Ovary (tissue), 9 donors: ENCODE measurements around the gene ADAMTS6. TPM values are rescaled to one million over a fixed set of nuclear protein-coding genes. Genes with fewer than 3 reads are reported as not detected.

ENCODE experiments used
- DNase-seq, 5 donors: peaks; one replicate each; pipeline ENCODE4 v3.0.0-alpha.2; 2019 to 2020
- H3K27ac ChIP-seq, 2 donors: fragments of 200-600 bp; one replicate each; pipeline versions ENCODE4 v1.5.1 to v1.8.0; 2019 to 2022
- H3K27me3 ChIP-seq: fragments of 200-600 bp; one replicate; pipeline ENCODE4 v1.8.0; 2022
- H3K36me3 ChIP-seq: fragments of 200-600 bp; sonication (generic); one replicate; pipeline ENCODE4 v1.5.1; 2019
- H3K4me1 ChIP-seq: one replicate; pipeline ENCODE4 v1.8.1; 2013; ENCODE audit warnings: mild to moderate bottlenecking, moderate library complexity; ENCODE audit not compliant: insufficient read depth
- H3K4me3 ChIP-seq: fragments of 200-600 bp; sonication (generic); one replicate; pipeline ENCODE4 v1.5.1; 2017
- H3K9me3 ChIP-seq, 2 donors: fragments of 200-600 bp in 1 of 2; sonication (generic) in 1 of 2; one replicate each; pipeline versions ENCODE4 v1.5.1 to v1.8.1; 2013 to 2019; ENCODE audit warnings: mild to moderate bottlenecking in 1 of 2, moderate library complexity in 1 of 2
- EP300 ChIP-seq: sonication (generic); formaldehyde crosslinking; IDR thresholded peaks from one replicate; pipeline ENCODE4 v1.6.1; 2017; ENCODE audit warnings: antibody characterized with exemption
- POLR2A ChIP-seq: fragments of 450-650 bp; IDR thresholded peaks from one replicate; pipeline ENCODE4 v1.6.1; 2017; ENCODE audit warnings: antibody characterized with exemption, mild to moderate bottlenecking, moderate library complexity
- WGBS, 3 donors: extraction: QIAGEN DNeasy Blood & Tissue Kit in 1 of 3; methylation state at CpG; one replicate each; pipeline versions ENCODE4 v1.1.5 to v1.1.7; 2013 to 2017; 5-methylcytosine and 5-hydroxymethylcytosine counted together
- intact Hi-C, 4 donors: fragments of 100-400 bp; cut with DNase I; formaldehyde crosslinking; loops; one replicate each; pipeline versions ENCODE4 v1.11.0 to v1.15.1; 2022 to 2023
- polyA plus RNA-seq, 2 donors: library from polyadenylated mRNA; stranded (reverse); fragments of 200-250 nt in 1 of 2; fragments of 350-450 nt in 1 of 2; fragmentation: Illumina TruSeq in 1 of 2; extraction: RNeasy Lipid Tissue Mini Kit (QIAGEN cat#74804) in 1 of 2; gene quantifications; one replicate each; pipeline ENCODE4 v1.2.3, GENCODE V29; 2013 to 2014
- total RNA-seq, 7 donors: library from RNA; depleted of rRNA in 2 of 7; stranded (reverse); fragments of >200 nt in 2 of 7; fragmentation: NEBNext Ultra II Directional in 3 of 7; extraction: Animal tissue kit (Norgen Biotek cat#: 25700) in 3 of 7; gene quantifications; one replicate each; pipeline versions ENCODE4 v1.1.0 to v1.2.4, GENCODE V29; 2016 to 2023
- TF ChIP-seq, protein P1 (sequence below), 3 donors: fragments of 450-650 bp in 2 of 3; fragments of 200-600 bp in 1 of 3; IDR thresholded peaks; one replicate each; pipeline versions ENCODE4 v1.5.1 to v1.8.0; 2016 to 2022; ENCODE audit warnings: antibody characterized with exemption in 3 of 3, mild to moderate bottlenecking in 1 of 3
- donor health status: DM: no; HTN: no; CAD: no; lungs with moderate emphysema.
- donor health status: DM: no; HTN: no; CAD: no.
- donor health status: Bipolar disorder and iron deficiency.
- donor health status: DM: yes; HTN: yes; CAD: no.
- donor health status: DM: no; HTN: no; CAD: no.
- donor health status: DM: yes; HTN: yes; CAD: no.

Gene ADAMTS6
- total and polyA plus RNA-seq, 9 donors: 0.96 to 7.2 (median 2.2) TPM

DNA sequence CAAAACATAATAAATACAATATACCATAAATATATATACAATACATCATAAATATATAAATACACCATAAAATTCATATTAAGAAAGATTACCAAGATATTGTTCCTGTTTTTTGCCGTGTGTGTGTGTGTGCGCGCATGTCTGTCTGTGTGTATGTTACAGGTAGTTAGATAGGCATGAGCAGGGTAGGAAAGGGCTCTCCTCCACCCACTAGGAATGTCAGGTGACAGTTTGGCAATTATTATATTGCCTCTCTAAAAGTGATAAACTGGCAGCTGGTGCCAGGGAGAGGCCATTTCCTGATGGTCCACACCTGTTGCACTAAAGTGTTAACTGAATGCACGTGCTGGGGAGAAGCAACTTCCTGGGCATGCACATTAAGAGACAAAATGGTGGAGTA is 232.8 kb downstream of the ADAMTS6 start:
- DNase-seq: no peak
- TF ChIP-seq EP300 (no peak), POLR2A (no peak)
- TF ChIP-seq, protein P1, sequence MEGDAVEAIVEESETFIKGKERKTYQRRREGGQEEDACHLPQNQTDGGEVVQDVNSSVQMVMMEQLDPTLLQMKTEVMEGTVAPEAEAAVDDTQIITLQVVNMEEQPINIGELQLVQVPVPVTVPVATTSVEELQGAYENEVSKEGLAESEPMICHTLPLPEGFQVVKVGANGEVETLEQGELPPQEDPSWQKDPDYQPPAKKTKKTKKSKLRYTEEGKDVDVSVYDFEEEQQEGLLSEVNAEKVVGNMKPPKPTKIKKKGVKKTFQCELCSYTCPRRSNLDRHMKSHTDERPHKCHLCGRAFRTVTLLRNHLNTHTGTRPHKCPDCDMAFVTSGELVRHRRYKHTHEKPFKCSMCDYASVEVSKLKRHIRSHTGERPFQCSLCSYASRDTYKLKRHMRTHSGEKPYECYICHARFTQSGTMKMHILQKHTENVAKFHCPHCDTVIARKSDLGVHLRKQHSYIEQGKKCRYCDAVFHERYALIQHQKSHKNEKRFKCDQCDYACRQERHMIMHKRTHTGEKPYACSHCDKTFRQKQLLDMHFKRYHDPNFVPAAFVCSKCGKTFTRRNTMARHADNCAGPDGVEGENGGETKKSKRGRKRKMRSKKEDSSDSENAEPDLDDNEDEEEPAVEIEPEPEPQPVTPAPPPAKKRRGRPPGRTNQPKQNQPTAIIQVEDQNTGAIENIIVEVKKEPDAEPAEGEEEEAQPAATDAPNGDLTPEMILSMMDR (IDR thresholded peaks at IDR 0.05): no peak
- H3K4me1 ChIP-seq: no peaks in the 10 kb centered on the region
- intact Hi-C loops: no loop called here
- WGBS, 3 donors: 88 to 91% (median 90%) methylated on average over 4 of the region's 4 CpGs
- H3K4me3 ChIP-seq: no peak overlapping the region
- no peaks in the 10 kb centered on the region for H3K9me3 ChIP-seq
- no peaks in the 10 kb centered on the region for H3K27me3 ChIP-seq
- H3K27ac ChIP-seq: no peak overlapping the region
- H3K36me3 ChIP-seq: no peaks in the 10 kb centered on the region

DNA sequence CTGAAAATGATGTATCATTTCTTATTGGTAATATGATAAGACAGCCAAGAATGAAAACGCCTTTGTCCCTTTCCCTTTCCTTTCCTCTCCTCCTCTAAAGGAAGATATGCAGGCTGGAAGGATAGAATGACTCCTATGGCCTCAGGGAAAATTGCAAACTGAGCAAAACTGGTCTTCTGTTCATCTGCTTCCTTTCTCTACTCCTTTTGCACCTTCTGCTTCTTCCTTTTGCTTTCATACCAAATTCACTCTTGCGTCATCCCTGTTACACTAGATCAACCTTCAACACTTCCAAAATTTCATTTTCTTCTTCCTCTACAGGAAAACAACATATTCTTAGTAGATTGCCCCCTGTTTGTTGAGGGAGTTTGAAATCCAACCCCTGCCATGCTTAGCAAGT is 234.1 kb downstream of the ADAMTS6 start:
- Histone ChIP-seq H3K9me3 (no peaks in the 10 kb centered on the region), H3K4me3 (no peak overlapping the region), H3K36me3 (no peaks in the 10 kb centered on the region), H3K27ac (no peak overlapping the region), H3K27me3 (no peaks in the 10 kb centered on the region), H3K4me1 (no peaks in the 10 kb centered on the region)
- intact Hi-C loops: no loop called here
- WGBS, 3 donors: 93 to 97% (median 97%) methylated on average over 2 of the region's 2 CpGs
- no peak for DNase-seq
- TF ChIP-seq POLR2A: no peak
- TF ChIP-seq, protein P1 (IDR thresholded peaks at IDR 0.05): no peak
- TF ChIP-seq EP300: no peak

DNA sequence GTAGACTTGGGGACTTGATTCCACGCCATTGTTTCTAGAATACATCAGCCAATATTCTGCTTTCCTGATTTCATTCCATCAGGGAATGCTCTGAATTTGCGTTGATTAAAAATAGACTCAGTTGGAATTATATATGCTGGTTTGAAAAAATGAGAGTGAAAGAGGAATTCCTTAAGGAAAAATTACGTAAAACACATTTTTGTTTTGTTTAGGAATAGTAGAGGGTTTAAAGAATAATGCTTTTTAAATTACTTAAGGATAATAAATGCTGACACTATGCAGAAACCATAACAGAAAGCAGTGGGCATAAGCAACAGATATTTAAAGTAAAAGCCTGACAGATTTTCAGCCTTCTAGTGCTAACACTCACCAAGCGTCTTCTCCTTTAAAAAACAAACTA is 235.0 kb downstream of the ADAMTS6 start:
- no peak for TF ChIP-seq POLR2A
- TF ChIP-seq, protein P1 (IDR thresholded peaks at IDR 0.05): no peak
- TF ChIP-seq EP300: no peak
- no peak overlapping the region for H3K27ac ChIP-seq
- WGBS, 3 donors: 89 to 92% (median 91%) methylated on average over 4 of the region's 4 CpGs
- H3K4me1 ChIP-seq: no peaks in the 10 kb centered on the region
- H3K27me3 ChIP-seq: no peaks in the 10 kb centered on the region
- no peak overlapping the region for H3K4me3 ChIP-seq
- H3K9me3 ChIP-seq: no peaks in the 10 kb centered on the region
- no peaks in the 10 kb centered on the region for H3K36me3 ChIP-seq
- DNase-seq: no peak
- intact Hi-C loops: no loop called here

DNA sequence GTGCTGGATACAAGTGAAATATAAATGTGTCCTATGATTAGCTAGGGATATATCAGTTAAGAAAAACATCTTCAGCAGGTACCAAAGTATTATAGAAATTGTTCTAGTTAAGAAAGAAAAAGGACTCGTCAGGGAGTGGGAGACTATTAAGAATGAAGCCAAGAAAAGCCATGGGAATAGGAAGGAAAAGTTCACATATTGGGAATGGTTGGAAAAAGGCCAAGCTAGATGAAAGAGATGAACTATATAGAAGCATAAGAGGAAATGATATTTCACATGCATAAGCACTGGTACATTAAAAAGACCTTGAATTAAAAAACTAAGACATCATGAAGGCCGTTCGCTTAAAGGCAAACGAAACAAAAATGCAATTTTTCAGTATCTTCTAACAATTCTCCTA is 237.7 kb downstream of the ADAMTS6 start:
- H3K27ac ChIP-seq: no peak overlapping the region
- intact Hi-C loops: no loop called here
- WGBS, 3 donors: 82 to 83% (median 82%) methylated on average over 4 of the region's 4 CpGs
- no peaks in the 10 kb centered on the region for H3K4me1 ChIP-seq
- H3K4me3 ChIP-seq: no peak overlapping the region
- H3K36me3 ChIP-seq: no peaks in the 10 kb centered on the region
- TF ChIP-seq, protein P1 (IDR thresholded peaks at IDR 0.05): no peak
- TF ChIP-seq EP300: no peak
- TF ChIP-seq POLR2A: no peak
- no peak for DNase-seq
- no peaks in the 10 kb centered on the region for H3K27me3 ChIP-seq
- no peaks in the 10 kb centered on the region for H3K9me3 ChIP-seq

DNA sequence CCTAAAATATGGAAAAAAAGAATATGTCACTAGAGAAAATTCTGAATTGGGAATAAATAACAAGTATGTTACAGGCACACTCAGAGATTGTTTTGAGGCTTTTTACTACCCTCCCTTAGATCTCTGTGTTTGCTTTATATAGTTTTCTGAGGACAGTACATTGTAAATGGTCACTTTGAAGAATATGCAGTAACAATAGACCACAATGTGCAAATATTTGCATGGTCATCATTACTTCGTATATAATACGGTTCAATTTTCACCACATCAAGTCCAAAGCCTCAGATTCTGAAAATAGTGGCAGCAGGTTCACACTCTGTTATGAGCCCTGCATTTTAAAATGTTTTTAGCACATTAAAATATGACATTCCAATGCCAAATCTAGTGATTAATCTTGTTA is 238.6 kb downstream of the ADAMTS6 start:
- WGBS, 3 donors: 82 to 90% (median 85%) methylated on average over 2 of the region's 2 CpGs
- H3K9me3 ChIP-seq: no peaks in the 10 kb centered on the region
- TF ChIP-seq POLR2A (no peak), EP300 (no peak)
- TF ChIP-seq, protein P1 (IDR thresholded peaks at IDR 0.05): no peak
- intact Hi-C loops: no loop called here
- no peaks in the 10 kb centered on the region for H3K4me1 ChIP-seq
- no peak overlapping the region for H3K27ac ChIP-seq
- no peaks in the 10 kb centered on the region for H3K27me3 ChIP-seq
- no peaks in the 10 kb centered on the region for H3K36me3 ChIP-seq
- no peak overlapping the region for H3K4me3 ChIP-seq
- no peak for DNase-seq
